Ishikawa (cell line): ENCODE results near the gene NEAT1.

ENCODE experiments used
- CEBPB ChIP-seq: IDR thresholded peaks from 2 replicates; pipeline ENCODE4 v1.6.1; 2012
- CREB1 ChIP-seq: IDR thresholded peaks from 2 replicates; pipeline ENCODE4 v1.6.1; 2012; ENCODE audit warnings: low read depth
- EGR1 ChIP-seq: IDR thresholded peaks from 2 replicates; pipeline ENCODE4 v1.6.1; 2012
- EP300 ChIP-seq: IDR thresholded peaks from 2 replicates; pipeline ENCODE4 v1.6.1; 2012; ENCODE audit warnings: borderline replicate concordance
- FOXM1 ChIP-seq: IDR thresholded peaks from 2 replicates; pipeline ENCODE4 v1.6.1; 2012; ENCODE audit warnings: low read depth, borderline replicate concordance
- MAX ChIP-seq: IDR thresholded peaks from 2 replicates; pipeline ENCODE4 v1.6.1; 2012
- NFIC ChIP-seq: IDR thresholded peaks from 2 replicates; pipeline ENCODE4 v1.6.1; 2012
- RAD21 ChIP-seq: IDR thresholded peaks from 2 replicates; pipeline ENCODE4 v1.6.1; 2012; ENCODE audit warnings: low read depth
- TAF1 ChIP-seq: IDR thresholded peaks from 2 replicates; pipeline ENCODE4 v1.6.1; 2012; ENCODE audit warnings: low read depth, mild to moderate bottlenecking
- TCF12 ChIP-seq: IDR thresholded peaks from 2 replicates; pipeline ENCODE4 v1.6.1; 2012; ENCODE audit warnings: low read depth
- TEAD4 ChIP-seq: IDR thresholded peaks from 2 replicates; pipeline ENCODE4 v1.6.1; 2012
- YY1 ChIP-seq: IDR thresholded peaks from 2 replicates; pipeline ENCODE4 v1.6.1; 2012; ENCODE audit warnings: low read depth
- ZBTB7A ChIP-seq: IDR thresholded peaks from 2 replicates; pipeline ENCODE4 v1.6.1; 2012; ENCODE audit warnings: low read depth
- TF ChIP-seq, protein P1 (sequence below): IDR thresholded peaks from 2 replicates; pipeline ENCODE4 v1.6.1; 2012; ENCODE audit warnings: low read depth, mild to moderate bottlenecking
- TF ChIP-seq, protein P2 (sequence below): IDR thresholded peaks from 2 replicates; pipeline ENCODE4 v1.6.1; 2012

Gene NEAT1

DNA sequence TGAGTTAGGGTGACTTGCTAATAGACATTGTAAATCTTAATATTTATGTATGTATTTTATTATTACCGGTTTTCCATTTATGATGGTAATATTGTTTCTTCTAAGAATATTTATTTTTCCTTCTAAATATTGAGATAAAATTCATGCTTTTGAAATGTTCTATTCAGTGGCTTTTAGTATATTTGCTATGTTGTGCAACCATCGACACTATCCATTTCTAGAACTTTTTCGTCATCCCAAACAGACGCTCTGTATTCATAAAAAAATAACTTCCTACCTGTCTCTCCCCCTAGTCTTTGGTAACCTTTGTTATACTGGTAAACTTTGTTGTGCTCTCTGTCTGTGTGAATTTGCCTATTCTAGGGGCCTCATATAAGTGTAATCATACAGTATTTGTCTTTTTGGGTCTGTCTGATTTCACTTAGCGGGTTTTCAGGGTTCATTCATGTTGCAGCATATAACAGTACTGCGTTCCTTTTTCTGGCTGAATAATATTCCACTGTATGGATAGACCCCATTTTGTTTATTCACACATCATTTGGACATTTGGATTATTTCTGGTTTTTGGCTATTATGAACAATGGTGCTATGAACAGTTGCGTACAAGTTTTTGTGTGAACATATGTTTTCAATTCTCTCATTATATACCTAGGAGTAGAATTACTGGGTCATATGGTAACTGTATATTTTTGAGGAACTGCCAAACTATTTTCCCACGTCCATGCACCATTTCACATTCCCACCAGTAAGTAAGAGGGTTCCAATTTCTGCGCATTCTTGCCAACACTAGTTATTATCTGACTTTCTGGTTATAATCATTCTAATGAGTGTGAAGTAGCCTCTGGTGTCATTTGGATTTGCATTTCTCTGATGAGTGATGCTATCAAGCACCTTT, 15.9 kb downstream of the NEAT1 start:
- no peak for TF ChIP-seq CREB1
- no peak for TF ChIP-seq ZBTB7A
- no peak for TF ChIP-seq TEAD4
- TF ChIP-seq, protein P1, sequence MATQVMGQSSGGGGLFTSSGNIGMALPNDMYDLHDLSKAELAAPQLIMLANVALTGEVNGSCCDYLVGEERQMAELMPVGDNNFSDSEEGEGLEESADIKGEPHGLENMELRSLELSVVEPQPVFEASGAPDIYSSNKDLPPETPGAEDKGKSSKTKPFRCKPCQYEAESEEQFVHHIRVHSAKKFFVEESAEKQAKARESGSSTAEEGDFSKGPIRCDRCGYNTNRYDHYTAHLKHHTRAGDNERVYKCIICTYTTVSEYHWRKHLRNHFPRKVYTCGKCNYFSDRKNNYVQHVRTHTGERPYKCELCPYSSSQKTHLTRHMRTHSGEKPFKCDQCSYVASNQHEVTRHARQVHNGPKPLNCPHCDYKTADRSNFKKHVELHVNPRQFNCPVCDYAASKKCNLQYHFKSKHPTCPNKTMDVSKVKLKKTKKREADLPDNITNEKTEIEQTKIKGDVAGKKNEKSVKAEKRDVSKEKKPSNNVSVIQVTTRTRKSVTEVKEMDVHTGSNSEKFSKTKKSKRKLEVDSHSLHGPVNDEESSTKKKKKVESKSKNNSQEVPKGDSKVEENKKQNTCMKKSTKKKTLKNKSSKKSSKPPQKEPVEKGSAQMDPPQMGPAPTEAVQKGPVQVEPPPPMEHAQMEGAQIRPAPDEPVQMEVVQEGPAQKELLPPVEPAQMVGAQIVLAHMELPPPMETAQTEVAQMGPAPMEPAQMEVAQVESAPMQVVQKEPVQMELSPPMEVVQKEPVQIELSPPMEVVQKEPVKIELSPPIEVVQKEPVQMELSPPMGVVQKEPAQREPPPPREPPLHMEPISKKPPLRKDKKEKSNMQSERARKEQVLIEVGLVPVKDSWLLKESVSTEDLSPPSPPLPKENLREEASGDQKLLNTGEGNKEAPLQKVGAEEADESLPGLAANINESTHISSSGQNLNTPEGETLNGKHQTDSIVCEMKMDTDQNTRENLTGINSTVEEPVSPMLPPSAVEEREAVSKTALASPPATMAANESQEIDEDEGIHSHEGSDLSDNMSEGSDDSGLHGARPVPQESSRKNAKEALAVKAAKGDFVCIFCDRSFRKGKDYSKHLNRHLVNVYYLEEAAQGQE, result no peak
- TF ChIP-seq, protein P2, sequence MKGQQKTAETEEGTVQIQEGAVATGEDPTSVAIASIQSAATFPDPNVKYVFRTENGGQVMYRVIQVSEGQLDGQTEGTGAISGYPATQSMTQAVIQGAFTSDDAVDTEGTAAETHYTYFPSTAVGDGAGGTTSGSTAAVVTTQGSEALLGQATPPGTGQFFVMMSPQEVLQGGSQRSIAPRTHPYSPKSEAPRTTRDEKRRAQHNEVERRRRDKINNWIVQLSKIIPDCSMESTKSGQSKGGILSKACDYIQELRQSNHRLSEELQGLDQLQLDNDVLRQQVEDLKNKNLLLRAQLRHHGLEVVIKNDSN, result no peak
- TF ChIP-seq CEBPB, result no peak
- no peak for TF ChIP-seq YY1
- TF ChIP-seq EP300, result no peak

DNA sequence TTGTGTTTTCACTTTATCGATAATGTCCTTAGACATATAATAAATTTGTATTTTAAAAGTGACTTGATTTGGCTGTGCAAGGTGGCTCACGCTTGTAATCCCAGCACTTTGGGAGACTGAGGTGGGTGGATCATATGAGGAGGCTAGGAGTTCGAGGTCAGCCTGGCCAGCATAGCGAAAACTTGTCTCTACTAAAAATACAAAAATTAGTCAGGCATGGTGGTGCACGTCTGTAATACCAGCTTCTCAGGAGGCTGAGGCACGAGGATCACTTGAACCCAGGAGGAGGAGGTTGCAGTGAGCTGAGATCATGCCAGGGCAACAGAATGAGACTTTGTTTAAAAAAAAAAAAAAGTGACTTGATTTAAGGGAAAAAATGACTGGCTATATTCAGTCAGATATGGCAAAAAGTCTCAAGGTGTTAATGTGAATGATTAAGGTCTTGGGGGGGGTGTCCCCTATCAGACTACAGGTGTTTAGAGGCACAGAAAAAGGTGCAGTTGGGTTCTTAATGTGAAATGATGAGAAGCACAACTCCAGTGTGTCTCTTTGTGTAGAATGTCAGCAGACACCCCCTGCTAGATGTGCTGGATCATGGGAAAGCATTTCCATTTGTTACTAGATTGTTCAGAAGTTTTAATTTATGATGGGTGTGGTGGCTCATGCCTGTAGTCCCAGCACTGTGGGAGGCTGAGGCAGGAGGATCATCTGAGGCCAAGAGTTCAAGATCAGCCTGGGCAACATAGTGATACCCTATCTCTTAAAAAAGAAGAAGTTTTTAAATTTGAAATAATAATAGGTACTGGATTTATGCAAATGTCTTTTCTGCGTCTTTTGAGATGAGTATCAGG, 17.0 kb downstream of the NEAT1 start:
- TF ChIP-seq CEBPB (no peak), EP300 (no peak), ZBTB7A (no peak), CREB1 (no peak), MAX (no peak)
- TF ChIP-seq, protein P2, result no peak

DNA sequence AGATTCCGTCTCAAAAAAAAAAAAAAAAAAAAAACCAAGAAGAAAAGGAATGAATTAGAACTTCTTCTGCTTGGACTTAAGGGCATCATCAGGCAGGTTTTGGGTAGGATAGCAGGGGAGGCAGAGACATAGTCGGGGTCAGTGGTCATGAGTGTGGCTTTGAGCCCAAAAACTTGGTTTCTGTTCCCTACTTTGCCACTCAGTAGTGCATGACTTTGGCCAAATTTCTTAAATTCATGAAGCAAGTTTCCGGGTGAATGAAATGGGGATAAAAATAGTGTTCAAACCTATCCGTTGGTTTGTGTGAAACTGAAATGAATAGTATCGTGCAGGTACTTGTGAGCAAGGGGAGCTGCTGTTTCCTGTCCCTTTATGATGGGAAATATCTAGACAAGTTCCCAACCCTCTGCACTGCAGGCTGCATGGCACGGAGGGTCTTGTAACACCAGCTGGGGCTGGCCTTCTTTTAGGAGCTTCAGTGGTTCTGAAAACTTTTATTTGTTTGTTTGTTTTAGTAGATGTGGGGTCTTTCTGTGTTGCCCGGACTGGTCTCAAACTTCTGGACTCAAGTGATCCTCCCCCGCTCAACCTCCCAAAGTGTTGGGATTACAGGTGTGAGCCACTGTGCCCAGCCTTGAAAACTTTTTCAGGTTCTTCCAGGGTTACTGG, 18.4 kb downstream of the NEAT1 start:
- TF ChIP-seq MAX, result no peak
- no peak for TF ChIP-seq YY1
- TF ChIP-seq CREB1, result no peak
- no peak for TF ChIP-seq RAD21
- no peak for TF ChIP-seq EGR1
- no peak for TF ChIP-seq NFIC
- TF ChIP-seq EP300, result no peak
- no peak for TF ChIP-seq ZBTB7A
- no peak for TF ChIP-seq FOXM1
- TF ChIP-seq TEAD4, result no peak
- no peak for TF ChIP-seq TAF1
- TF ChIP-seq, protein P1, result no peak
- no peak for TF ChIP-seq TCF12

GRCh38 chr11:65442842-65443331, 20.3 kb downstream of the NEAT1 start:
- TF ChIP-seq TAF1 (no peak), NFIC (no peak), CEBPB (no peak), EGR1 (no peak), YY1 (no peak), CREB1 (no peak), ZBTB7A (no peak), TCF12 (no peak), TEAD4 (no peak), FOXM1 (no peak)
- TF ChIP-seq, protein P2, result no peak
